Hepatic stellate cell (primary cell): ENCODE results near the gene RBMX2.
"Not testable (repeated sequence)": the region's sequence is repeated elsewhere in the genome, so short reads cannot be mapped to it uniquely, and the experiment has no call there.

Experiments used
- DNase-seq: peaks from one replicate; pipeline ENCODE4 v3.0.0; 2011; ENCODE audit warnings: low spot score

RBMX2 gene

GRCh38 chrX:130401415-130402207 lies at the start of gene RBMX2:
RBMX2 (plus strand) TSS chrX:130401987; CDS start chrX:130402033, 46 bp downstream.
- DNase-seq = peak; percentile 90

GRCh38 chrX:130352050-130352449 lies 49.7 kb upstream of the RBMX2 start:
- DNase-seq = not testable (repeated sequence)

GRCh38 chrX:130376077-130376476 lies 25.7 kb upstream of the RBMX2 start:
- no peak for DNase-seq

GRCh38 chrX:130378024-130378669 lies 23.6 kb upstream of the RBMX2 start:
- no peak for DNase-seq

GRCh38 chrX:130385520-130385919 lies 16.3 kb upstream of the RBMX2 start, which contains the start of gene GPR119:
GPR119 (minus strand) TSS chrX:130385674; CDS start chrX:130385447, 227 bp downstream.
- no peak for DNase-seq

- no peak for DNase-seq
These were observed 15.4 kb upstream of the RBMX2 start for GRCh38 chrX:130386408-130386808.

GRCh38 chrX:130393451-130394074 lies 8.2 kb upstream of the RBMX2 start:
- DNase-seq = peak; percentile 60

- no peak for DNase-seq
These were observed 6.4 kb upstream of the RBMX2 start for GRCh38 chrX:130395341-130395740.

GRCh38 chrX:130402208-130402684 lies 459 bp downstream of the RBMX2 start:
- no peak for DNase-seq

GRCh38 chrX:130413415-130413814 lies 11.6 kb downstream of the RBMX2 start:
- no peak for DNase-seq

- no peak for DNase-seq
These were observed 13.0 kb downstream of the RBMX2 start for GRCh38 chrX:130414800-130415199.

GRCh38 chrX:130415201-130415600 lies 13.4 kb downstream of the RBMX2 start:
- DNase-seq = no peak

GRCh38 chrX:130416785-130417184 lies 15.0 kb downstream of the RBMX2 start:
- no peak for DNase-seq

- no peak for DNase-seq
These were observed 16.3 kb downstream of the RBMX2 start for GRCh38 chrX:130418066-130418465.

GRCh38 chrX:130418740-130419139 lies 17.0 kb downstream of the RBMX2 start:
- DNase-seq = no peak

- DNase-seq = no peak
These were observed 17.5 kb downstream of the RBMX2 start for GRCh38 chrX:130419263-130419662.

GRCh38 chrX:130426531-130426930 lies 24.7 kb downstream of the RBMX2 start:
- DNase-seq = no peak

GRCh38 chrX:130429236-130429635 lies 27.4 kb downstream of the RBMX2 start:
- DNase-seq = not testable (repeated sequence)

- DNase-seq = no peak
These were observed 34.1 kb downstream of the RBMX2 start for GRCh38 chrX:130435937-130436336.

GRCh38 chrX:130437996-130438395 lies 36.2 kb downstream of the RBMX2 start:
- DNase-seq = not testable (repeated sequence)

- no peak for DNase-seq
These were observed 42.1 kb downstream of the RBMX2 start for GRCh38 chrX:130443875-130444274.

GRCh38 chrX:130444641-130445336 lies 43.0 kb downstream of the RBMX2 start:
- no peak for DNase-seq
